T-helper 9 cell (primary cell): ENCODE measurements around the gene WDR87.
"Not testable (repeated sequence)": the region's sequence is repeated elsewhere in the genome, so short reads cannot be mapped to it uniquely, and the experiment has no call there.

Source experiments
- DNase-seq: peaks from one replicate; pipeline ENCODE4 v3.0.0-alpha.2; 2020

The WDR87 gene

DNA sequence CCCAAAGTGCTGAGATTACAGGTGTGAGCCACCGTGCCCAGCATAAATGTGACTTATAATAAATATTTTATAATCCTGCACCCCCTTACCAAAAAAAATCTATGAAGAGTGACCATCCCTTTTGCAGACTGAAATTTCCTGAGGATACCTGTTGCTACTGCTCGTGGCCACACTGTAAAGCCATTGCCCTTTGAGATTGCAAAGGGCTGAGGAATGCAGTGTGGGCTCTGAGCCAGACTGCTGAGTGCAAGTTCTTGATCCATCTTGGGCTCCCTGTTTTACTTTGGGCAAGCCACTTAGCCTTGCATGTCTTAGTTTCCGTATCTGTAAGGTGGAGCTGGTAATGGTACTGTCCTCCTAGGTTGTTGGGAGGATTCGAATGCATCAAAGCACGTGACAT is 24.0 kb upstream of the WDR87 start:
- no peak for DNase-seq

DNA sequence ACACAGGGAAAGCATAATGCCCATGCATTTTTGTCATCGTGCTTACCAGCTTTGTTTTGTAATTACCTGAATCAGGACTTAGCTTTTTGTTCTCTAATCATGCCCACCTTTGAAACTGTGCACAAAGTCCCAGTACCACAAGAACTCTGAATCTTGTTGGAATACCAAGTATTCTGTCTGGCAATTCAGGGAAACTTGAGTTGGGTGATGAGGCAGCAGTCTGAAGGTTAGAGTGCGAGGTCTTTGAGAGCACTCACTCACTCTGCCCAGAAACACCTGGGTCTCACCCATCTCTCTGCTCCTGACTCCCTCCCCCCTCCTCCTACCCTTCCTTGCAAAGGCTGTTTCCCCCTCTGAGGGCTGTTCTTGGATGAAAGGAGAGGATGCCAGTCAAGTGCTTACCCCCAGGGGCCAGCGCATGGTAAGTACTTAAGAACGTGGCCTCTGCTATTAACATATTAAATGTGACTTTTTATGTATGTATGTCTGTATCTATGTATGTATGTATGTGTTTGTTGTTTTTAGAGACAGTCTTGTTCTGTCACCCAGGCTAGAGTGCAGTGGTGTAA is 23.0 kb upstream of the WDR87 start:
- no peak for DNase-seq

DNA sequence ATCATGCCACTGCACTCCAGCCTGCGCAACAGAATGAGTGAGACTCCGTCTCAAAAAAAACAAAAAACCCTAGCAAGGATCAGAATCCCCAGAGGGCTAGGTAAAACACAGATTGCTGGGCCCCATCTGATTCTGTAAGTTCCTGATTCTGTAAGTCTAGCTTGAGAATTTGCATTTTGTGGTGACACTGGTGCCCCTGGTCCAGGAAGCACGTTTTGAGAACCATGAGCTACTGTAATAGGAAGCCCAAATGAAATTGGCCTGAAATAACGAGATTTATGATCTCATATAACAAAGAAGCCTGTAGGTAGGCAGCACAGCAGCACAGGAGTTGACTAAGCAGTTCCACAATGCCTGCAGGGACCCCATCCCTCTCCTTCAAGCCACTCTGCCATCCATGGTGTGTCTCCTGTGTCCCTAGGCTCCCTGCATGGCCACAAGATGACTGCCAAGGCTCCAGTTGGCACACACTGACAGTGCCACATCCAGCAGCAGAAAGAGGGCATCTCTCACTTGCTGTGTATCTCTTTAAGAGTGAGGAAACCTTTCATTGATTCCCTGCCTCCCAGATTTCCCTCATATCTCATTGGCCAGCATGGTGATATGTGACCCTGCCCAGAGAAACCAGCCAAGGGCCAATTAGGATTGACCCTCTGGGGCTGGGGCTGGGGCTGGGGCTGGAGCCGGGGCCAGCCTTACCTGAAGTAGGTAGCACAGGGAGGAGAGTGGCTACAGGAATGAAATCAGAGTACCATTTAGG is 22.3 kb upstream of the WDR87 start:
- no peak for DNase-seq

DNA sequence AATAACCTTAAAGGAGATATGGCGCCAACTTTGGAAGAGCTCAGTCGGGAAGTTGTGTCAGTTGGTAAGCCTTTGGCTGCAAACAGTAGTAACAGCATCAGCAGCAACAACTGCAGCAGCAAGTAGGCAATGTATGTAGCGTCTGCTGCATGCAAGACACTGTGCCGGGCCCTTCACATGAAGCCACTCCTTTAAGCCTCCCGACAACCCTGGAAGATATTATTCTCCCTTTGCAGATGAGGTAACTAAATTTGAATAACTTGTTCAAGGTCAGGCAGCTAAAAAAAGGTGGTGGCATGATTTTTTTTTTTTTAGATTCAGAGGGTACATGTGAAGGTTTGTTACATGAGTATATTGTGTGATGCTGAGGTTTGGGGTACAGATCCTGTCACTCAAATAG is 20.3 kb upstream of the WDR87 start:
- no peak for DNase-seq

DNA sequence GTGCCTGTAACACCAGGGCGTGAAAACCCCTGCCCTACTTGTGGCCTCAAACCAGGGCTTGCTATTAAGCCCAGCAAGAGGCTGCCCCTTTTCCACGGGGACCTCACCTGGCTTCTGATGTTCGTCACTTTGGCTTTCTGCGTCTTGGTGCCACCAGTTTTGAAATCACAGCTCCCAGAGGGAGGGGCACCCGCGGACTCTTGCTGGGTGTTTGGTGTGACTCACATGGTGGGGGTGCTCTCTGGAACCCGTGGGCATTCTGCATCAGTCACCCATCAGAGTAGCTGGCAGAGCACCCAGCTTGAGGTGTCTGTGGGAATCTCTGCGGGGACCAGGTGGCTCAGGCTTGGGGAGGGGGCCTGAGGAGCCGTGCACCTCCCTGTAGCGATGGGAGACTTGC is 19.9 kb upstream of the WDR87 start:
- DNase-seq, result no peak

DNA sequence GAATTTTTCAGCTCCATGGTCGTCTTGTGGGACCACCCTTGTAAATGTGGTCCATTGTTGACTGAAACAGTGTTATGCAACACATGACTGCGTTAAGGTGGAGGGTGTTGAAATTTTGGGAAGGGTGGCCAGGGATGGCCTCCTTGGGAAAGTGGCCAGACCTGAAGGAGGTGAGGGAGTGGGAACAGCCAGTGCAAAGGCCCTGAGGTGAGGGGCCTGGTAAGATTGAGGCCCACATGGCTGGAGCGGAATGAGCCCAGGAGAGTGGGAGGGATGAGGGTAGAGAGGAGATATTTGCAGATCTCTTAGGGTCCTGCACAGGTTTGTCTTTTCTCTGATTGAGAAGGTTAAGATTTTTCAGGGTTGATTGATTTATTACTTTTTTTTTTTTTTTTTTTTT is 18.8 kb upstream of the WDR87 start:
- DNase-seq, result no peak

DNA sequence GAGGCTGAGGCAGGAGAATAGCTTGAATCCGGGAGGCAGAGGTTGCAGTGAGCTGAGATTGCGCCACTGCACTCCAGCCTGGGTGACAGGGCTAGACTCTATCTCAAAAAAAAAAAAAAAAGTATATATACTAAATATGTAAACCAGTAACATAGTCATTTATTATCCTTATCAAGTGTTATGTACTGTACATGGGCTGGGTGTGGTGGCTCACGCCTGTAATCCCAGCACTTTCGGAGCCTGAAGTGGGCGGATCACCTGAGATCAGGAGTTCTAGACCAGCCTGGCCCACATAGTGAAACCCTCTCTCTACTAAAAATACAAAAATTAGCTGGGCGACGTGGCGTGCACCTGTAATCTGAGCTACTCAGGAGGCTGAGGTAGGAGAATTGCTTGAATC is 18.2 kb upstream of the WDR87 start:
- not testable (repeated sequence) for DNase-seq

DNA sequence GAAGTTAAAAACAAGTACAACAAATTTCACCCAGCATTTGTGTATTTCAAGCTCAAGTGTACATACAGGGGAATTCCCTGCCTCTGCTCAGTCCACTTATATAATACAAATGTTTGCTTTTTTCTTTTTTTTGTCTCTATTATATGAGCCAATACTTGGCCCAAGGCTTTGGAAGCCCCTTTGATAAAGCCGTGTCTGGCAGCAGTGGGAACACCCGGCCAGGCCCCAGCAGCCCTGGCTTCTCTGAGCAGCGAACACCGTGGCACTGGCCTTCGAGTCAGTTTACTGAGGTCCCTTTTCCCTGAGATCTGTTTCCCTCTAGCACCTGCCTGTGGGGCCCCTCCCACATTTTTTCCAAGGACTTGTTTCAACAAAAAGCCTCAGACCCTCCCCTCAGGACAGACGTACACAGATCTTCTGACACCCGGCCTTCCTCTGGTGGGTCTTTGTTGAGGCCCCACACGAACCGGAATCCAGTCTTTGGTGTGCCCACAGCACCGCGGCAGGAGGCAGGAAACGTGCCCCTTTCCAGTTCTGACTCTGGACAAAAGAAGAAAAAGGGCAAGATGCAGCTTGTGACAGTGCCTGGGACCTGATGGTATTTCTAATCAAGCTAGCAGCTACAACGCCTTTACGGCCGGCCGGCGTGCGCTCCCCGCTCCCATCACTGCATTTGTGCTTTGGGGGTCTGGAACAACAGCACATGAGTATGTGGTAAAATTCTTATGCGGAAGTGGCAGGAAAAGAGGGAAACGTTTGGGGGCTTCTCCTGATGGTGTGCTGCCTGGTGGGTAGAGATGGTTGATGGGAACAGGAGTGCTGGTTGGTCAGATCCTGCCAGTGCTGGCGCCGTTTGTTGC is 14.4 kb upstream of the WDR87 start:
- no peak for DNase-seq

DNA sequence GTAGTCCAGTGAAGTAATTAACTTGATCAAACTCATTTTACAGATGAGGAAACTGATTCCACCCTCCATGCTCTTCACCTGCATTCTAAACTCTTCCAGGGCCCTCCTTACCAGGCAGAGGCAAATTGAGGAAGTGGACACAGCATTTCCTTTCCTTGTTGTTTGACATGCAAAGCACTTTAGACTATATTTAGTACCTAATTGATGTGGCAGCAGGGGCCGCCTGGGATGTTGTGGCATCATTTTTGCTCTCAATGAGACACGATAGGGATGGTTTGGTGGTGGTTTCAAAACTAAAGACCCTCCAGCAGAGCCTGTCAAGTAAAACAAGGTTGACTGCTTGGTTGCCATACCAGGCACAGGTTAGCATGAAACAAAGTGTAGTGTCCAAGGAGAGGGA is 8.5 kb upstream of the WDR87 start:
- DNase-seq, result no peak

DNA sequence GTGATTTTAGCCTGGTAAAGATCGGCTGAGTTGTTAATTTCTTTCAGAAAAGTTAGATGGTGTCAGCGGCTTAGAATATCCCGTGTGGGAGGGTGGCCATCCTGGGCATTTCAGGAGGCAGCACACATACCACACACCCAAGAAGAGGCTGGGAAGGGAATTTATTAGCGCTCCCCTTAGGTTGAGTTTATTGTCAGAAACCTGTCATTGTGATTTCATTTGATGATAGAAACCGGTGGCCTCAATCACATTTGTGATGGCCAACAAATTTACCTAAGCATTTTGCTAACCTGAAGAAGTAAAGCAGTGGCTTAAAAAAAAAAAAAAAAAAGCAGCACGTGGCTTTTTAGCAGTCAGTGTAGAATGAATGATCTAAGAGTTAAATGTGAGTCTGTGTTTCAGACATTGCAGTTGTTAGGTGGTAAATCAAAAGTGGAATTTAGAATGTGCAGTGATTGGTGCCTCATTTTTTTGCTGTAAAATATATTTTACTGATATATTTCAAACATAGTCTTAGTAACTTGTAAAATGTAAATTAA is 3.3 kb upstream of the WDR87 start:
- DNase-seq, result no peak

DNA sequence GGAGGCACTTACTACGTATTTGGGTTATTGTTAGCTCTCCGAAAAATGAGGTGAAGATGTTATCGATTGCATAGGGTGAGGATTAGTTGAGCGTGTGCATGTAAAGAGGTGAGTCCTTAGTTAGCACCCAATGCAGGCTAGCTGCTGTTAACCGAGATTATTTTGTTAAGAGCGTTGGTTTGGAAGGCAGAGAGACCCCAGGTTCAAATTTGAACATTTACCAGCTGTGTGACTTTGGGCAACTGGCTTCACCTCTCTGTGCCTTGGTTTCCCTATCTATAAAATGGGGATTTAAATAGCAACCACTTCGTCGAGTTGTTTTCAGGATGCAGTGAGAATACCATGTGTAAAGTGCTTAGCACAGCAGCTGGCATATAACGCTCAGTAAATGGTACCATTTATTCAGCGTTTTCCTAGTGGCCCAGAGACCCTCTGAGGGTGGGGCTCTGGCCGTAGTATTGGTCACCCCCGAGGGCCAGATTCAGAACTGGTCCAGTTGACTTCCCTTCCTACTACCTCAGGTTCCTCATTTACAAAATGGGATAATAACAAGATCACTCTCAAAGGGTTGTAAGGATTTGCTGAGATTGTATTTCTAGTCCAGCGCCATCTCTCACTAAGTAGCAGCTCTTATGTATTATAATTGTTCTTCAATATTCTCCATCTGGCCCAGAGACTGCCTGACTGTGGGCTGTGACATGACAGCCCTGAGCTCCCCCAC is 1.5 kb upstream of the WDR87 start:
- DNase-seq, result no peak

DNA sequence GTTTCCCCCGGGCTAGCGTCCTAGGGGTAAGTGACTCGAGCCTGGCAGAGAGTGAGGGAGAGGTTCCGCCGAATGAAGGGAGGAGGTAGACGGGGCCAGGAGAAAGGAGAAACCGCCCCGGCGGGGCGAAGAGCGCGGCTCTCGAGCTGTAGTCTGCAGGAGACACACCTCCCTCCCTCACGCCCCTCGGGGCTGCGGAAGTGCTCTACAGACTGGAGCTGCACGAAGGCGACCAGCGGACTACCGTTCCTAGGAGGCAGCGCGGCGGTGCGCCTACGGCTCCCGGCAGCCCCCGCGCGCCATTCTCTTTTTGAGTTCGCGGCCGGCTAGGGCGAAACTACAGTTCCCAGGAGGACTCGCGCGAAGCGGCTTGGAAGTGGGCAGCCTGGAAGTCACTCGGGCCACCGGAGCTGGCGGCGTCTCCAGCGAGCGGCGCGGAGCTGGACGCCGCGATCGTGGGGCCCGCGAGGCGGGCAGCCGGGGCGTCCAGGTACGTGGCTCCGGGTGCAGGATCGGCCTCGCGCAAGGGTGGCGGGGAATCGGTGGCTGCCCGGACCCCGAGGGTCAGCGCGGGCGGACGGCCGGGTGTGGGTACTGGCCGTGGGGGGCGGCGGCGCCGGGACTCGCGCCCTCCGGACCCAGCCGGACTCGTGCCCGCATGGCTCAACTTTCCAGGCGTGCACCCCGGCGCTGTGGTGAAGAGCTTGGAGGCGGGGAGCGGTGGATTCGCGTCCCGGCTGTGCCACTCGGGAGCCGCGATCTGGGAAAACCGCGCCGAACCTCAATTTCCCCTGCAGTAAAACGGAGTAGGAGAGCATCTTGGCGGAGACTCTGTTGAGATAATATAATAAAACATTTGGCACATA is 708 bp upstream of the WDR87 start, which contains the start of gene SIPA1L3:
SIPA1L3 (plus strand) TSS at position 340 of the 866 bp plus-strand sequence. CDS start 174,358 bp downstream, outside the sequence.
- peak; percentile 85 for DNase-seq

DNA sequence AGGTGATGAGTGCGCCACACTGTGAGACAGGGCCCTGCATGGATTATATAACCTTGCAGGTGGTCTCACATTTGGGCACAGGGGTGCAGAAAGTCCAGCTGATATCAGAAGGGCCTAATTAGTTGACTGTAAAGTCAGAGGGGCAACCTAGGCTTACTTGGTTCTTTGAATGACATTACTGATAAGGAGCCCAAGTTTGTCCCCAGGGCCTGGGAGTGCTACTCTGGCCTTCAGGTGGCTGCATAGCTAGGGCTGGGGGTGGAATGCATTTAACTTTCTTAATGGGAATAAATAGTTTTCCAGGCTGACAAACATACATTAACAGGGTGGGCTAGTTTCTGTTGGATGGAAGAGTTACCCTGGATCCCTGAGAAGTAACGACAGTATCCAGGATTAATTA is 3.3 kb downstream of the WDR87 start:
- DNase-seq, result no peak

DNA sequence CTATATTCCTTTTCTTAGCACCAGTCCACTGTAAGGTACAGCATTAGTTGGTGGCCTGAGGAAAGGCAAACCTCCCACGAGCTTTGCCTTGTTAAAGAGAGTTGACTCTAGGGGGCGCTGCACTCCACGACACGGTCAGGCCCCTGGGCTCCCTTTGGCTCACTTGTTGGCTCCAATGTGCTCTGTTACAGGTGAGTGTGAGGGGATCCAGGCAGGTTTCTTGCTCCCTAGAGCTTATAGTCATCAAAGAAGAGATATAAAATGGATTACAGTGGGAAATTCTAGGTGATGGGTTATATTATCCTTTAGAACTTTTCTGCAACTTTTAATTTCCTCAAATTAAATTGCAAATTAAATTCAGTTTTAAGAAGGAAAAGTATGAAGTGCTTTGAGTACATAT is 3.7 kb downstream of the WDR87 start:
- peak; percentile 76 for DNase-seq

DNA sequence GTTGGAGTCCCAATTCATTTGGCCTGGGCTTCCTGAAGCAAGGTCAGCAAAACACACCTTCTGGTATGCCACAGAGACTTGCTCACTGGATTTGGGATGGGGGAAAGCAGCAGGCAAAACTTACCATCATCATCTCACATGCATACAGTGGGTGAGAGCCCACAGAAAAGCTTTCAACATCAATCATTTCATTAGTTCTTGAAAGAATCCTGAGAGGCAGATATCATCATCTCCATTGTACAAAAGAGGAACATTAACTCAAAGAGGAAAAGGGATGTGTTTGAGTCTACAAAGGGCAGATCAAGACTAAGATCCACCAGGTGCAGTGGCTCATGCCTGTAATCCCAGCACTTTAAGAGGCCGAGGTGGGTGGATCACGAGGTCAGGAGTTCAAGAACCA is 6.4 kb downstream of the WDR87 start:
- DNase-seq, result no peak

DNA sequence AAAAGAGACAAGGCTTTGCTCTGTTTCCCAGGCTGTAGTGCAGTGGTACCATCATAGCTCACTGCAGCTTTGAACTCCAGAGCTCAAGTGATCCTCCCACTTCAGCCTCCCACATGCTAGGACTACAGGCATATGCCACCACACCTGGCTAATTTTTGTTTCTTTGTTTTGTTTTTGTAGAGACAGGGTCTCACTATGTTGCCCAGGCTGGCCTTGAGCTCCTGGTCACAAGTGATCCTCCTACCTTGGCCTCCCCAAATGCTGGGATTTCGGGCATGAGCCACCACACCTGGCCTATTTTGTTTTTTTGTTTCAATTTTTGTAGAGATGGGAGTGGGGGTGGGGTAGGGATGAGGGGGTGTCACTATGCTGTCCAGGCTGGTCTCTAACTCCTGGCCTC is 6.9 kb downstream of the WDR87 start:
- no peak for DNase-seq

DNA sequence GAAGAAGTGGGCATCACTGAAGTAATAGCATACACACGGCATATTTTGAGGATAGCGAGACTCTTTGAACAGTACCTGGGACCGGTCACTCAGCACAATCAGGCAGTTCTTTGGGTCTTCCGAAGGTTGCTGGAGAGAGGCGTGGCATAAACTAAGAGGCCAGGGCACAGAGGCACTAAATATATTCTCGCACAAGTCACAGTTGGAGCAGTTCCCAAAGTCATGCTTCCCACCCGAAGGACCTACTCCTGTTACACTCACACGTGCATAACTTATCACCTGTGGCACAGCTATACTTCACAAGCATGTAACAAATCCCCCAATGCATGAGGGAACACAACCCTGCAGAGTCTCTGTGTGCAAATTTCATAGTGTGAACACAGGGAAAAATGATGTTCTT is 10.2 kb downstream of the WDR87 start:
- no peak for DNase-seq

DNA sequence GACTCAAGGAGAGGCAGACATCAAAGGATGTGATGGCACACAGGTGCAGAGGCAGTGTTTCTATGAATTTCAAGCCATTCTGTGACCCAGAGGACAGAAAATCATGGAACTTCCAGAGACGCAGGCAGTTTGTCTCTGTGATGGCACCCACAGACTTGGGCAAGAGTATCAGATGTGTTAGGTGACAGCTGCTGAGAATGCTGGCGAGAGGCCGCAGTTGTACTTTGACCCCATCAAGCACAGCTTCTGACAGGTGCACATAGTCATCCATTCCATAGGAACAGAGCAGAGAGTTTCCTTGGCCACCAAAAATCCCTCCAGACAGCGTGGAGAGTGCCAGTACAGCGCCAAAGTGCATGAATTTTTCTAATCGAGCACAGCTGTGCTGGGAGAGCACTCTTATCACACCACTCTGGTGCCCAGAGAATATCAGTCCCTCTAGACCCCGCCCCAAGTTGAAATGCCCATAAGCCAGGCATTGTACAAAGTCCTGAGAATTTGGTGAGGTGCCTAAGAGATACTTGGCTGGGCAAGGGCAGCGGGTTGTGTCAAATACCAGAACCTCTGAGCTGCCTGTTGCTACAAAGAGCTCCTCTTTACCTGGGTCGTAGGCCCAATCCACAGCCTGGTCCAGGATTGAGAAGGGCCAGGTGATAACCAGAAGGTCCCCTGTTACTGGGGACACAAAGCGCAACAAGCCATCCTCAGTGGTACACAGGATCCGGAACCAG is 12.4 kb downstream of the WDR87 start:
- DNase-seq, result no peak

DNA sequence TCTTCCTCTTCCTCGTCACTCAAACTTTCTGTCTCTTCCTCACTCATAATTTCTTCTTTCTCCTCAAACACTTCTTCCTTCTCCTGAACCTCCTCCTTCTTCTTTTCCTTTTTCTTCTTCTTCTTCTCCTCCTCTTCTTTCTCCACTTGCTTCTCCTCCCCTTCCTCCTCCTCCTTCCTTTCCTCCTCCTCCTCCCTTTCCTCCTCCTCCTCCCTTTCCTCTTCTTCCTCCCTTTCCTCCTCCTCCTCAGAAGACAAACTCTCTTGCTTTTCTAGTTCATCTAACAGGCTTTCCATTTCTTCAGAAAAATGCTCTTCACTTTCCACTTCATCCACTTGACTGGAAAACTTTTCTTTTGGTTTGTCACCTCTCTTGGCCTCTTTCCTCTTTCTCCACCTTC is 19.8 kb downstream of the WDR87 start:
- no peak for DNase-seq

DNA sequence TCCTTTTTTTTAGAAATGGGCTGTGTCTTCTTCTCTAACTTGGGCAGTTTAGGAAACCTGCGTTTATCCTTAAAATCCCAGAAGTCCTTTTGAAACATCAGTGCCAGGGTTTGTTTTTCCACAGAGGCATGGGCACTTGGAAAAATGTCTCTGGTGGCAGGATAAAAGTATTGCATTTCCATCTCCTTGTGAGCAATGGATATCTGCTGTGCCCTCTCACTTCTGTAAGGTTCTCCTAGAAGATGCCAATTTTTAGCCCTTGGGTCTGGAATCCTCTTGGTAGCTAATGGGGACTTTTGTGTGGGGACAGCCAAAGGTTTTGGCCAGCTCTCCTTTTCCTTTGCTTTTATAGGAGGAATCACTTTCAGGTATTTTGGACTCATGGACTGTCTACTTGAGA is 21.0 kb downstream of the WDR87 start:
- no peak for DNase-seq

DNA sequence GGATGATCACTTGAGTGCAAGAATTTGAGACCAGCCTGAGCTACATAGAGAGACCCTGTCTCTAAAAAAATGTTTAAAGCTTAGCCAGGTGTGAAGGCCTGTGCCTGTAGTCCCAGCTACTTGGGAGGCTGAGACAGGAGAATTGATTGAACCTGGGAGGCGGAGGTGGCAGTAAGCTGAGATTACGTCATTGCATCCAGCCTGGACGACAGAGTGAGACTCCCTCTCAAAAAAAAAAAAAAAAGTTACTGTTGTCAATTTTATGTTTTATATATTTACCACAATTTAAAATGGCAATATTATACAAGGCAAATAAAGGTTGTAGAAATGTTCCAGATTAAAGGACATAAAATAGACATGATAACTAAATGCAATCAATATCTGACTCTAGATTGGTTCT is 29.2 kb downstream of the WDR87 start:
- DNase-seq, result no peak
